GM18867 (cell line): ENCODE measurements around the gene SULT1B1.

ENCODE experiments used
- ATAC-seq: cut with Tn5 transposase; IDR thresholded peaks from one replicate; pipeline ENCODE4 v1.9.1; 2021; ENCODE audit warnings: mild to moderate bottlenecking, moderate library complexity; ENCODE audit not compliant: unreplicated experiment

SULT1B1 gene

GRCh38 chr4:69750346-69750745, 10.1 kb downstream of the SULT1B1 start:
- ATAC-seq = no peak

- no peak for ATAC-seq
Measured at GRCh38 chr4:69749771-69750170, 10.6 kb downstream of the SULT1B1 start.

GRCh38 chr4:69748173-69748572, 12.2 kb downstream of the SULT1B1 start:
- ATAC-seq = no peak

DNA sequence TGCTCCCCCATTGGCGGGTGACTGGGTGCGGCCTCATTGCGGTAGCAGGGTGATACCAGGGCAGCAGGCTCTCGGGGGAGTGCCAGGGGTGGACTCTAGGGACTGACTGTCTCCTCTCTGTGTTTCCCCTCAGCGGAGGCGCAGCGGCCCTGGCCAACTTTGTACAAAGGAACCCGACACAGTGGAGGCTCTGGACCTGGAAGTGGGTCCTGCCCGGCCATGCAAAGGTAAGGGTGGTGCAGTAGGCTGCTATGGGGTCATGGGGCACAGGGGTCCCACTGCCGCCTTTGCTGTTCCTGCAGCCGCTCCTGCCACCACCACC, 16.3 kb downstream of the SULT1B1 start:
- ATAC-seq = no peak

DNA sequence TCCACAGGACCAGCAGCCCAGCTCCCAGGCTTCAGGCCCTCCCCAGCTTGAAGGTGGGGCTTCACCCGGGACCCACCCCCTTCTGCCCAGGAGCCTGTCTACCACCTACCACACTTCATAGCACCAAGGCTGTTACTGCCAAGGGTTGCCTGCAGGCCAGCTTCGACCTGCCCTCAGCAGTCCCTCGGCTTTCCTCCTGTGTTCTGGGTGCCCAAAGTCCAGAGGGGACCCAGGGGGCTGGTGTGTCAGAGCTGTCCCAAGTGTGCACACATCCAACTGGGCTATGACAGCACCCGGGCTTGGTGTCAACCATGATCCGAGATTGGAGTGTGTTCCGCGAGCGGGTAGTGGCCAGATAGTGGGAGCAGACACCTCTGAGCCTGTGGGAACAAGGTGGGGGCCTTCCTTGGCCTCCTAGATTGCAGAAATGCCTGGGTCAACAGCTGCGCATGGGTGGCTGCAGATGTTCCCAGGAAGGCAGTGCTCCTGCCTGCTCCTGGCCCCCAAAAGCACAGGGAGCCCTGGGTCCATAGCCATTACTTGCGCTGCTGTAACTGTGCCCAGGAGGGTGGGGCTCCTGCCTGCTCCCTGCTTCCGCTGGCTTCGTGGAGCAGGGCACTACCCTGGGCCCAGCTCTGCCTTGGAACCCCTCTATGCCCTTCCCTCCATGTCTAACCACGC, 16.8 kb downstream of the SULT1B1 start:
- ATAC-seq = no peak

- ATAC-seq = no peak
Measured at GRCh38 chr4:69742596-69742995, 17.8 kb downstream of the SULT1B1 start.

GRCh38 chr4:69738872-69739271, 21.5 kb downstream of the SULT1B1 start:
- no peak for ATAC-seq

DNA sequence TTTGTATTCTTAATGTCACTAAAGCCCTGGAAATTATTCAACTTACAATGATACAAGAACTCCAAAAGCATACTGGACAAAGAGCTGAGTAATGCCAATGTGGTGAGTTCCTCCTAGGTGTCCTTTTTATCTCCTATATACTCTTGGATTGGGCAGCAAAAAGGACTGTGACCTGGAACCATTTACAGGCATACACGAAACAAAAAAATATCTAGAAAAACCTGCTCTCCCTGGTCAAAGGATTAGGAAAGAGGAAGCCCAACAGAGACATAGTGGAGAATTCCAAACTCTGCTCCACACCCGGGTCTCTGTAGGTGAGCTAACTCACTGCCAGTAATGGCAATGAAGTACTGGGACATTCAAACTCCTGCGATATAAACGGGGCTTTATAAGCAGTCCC, 25.3 kb downstream of the SULT1B1 start:
- ATAC-seq = no peak

GRCh38 chr4:69731847-69732246, 28.6 kb downstream of the SULT1B1 start:
- no peak for ATAC-seq

GRCh38 chr4:69731241-69731640, 29.2 kb downstream of the SULT1B1 start:
- no peak for ATAC-seq

DNA sequence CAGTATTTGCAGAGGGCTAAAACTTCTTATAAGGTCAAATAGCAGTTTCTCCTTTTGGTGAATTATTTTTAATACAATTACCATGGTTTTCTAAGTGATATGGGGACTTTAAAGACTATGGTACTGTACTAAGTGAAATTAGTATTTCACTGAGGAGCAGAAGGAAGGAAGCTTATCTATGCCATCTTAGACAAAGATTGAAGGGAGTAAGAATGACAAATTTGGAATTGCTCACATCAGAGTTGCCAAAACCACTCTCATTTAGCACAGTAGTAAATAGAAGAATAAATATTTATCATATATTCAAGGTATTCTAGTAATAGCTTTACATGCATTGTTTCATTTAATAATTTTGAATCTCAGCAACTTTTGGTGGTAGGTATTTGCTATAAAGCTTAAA, 30.4 kb downstream of the SULT1B1 start:
- ATAC-seq = no peak

- no peak for ATAC-seq
Measured at GRCh38 chr4:69727926-69728325, 32.5 kb downstream of the SULT1B1 start.

GRCh38 chr4:69727426-69727825, 33.0 kb downstream of the SULT1B1 start:
- ATAC-seq = no peak

- no peak for ATAC-seq
Measured at GRCh38 chr4:69726971-69727370, 33.4 kb downstream of the SULT1B1 start.

- no peak for ATAC-seq
Measured at GRCh38 chr4:69718396-69719271, 41.8 kb downstream of the SULT1B1 start.

- no peak for ATAC-seq
Measured at GRCh38 chr4:69717778-69718177, 42.6 kb downstream of the SULT1B1 start.

- ATAC-seq = no peak
Measured at GRCh38 chr4:69716654-69717053, 43.8 kb downstream of the SULT1B1 start.

- ATAC-seq = no peak
Measured at GRCh38 chr4:69714086-69714485, 46.3 kb downstream of the SULT1B1 start.

DNA sequence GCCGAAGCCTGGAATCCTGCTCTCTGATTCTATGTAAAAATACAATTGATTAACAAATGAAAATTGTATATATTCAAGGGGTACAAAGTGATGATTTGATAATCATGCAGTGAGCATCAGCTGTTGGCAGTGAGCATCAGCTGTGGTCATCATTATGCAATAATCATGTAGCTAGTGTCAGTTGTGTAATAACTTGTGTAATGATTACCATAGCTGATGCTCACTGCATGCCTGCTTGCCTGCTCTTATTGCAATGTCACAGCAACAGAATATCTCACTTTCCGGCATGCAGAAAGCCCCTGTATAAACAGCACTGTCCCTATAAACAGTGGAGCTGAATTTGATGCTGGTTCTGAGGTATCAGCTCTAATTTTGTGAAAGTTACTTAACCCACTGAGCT, 46.8 kb downstream of the SULT1B1 start:
- ATAC-seq = no peak

GRCh38 chr4:69710580-69710979, 49.8 kb downstream of the SULT1B1 start:
- no peak for ATAC-seq

GRCh38 chr4:69708211-69708610, 52.2 kb downstream of the SULT1B1 start:
- ATAC-seq = no peak

DNA sequence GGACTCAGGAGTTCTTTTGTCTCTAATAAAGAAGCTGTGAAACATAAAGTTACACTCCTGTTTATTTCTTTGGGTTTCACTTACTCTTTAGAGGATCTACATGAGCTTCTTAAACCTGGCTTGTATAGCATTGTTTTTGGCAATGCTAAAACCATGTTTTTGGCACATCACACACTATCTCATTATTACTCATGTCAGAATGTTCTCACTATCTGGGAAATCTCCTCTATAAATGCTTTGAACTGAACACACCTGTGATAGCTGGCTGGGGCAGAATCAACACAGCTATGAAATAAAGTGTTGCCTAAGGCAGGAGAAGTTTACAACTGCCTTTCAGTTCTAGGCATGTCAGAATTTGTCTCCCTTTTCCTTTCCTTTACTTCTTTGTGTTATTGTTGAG, 52.6 kb downstream of the SULT1B1 start:
- no peak for ATAC-seq
